ENCODE measurements around the gene DNAJC7. TPM values are rescaled to one million over a fixed set of nuclear protein-coding genes. Genes with fewer than 3 reads are reported as not detected.

Gene DNAJC7
- total RNA-seq, 3 donors from 2014 or later (not counting 1 experiment from before 2014, with no cell fraction given): 123 to 159 (median 149) TPM

- no peaks in the 10 kb centered on the region for H3K36me3 Mint-ChIP-seq
- Histone ChIP-seq H3K4me3 (ENCODE audit: low read length) (no peak overlapping the region), H3K9me3 (ENCODE audit: control insufficient read depth, insufficient read depth, low read length) (no peaks in the 10 kb centered on the region), H3K27ac (ENCODE audit: low read length) (no peak overlapping the region), H3K36me3 (ENCODE audit: control insufficient read depth, insufficient read depth, low read length) (peaks cover 10% of the 10 kb centered on the region), H3K27me3 (ENCODE audit: control insufficient read depth, insufficient read depth, low read length) (no peaks in the 10 kb centered on the region), H3K4me1 (ENCODE audit: control insufficient read depth, insufficient read depth, low read length) (peaks cover 26% of the 10 kb centered on the region)
- no peak for DNase-seq
- 83% methylated on average over 19 of the region's 19 CpGs for WGBS (ENCODE audit: insufficient coverage)
- H3K4me1 Mint-ChIP-seq: peaks cover 6 to 16% of the 10 kb centered on the region in 2 donors
- H3K4me3 Mint-ChIP-seq: no peak overlapping the region
- ATAC-seq: no peak
- H3K9me3 Mint-ChIP-seq: no peaks in the 10 kb centered on the region
- no peak for TF ChIP-seq CTCF (IDR thresholded peaks at IDR 0.05)
- H3K27me3 Mint-ChIP-seq (ENCODE audit: low read depth in 2 of 2): no peaks in the 10 kb centered on the region
- no peak overlapping the region for H3K27ac Mint-ChIP-seq
- intact Hi-C loops (cut with micrococcal nuclease): no loop called here
These were observed 10.9 kb upstream of the DNAJC7 start for GRCh38 chr17:42027961-42028790.

GRCh38 chr17:42027590-42027889 is 10.3 kb upstream of the DNAJC7 start:
- H3K4me3 Mint-ChIP-seq: no peak overlapping the region
- Histone ChIP-seq H3K4me3 (ENCODE audit: low read length) (no peak overlapping the region), H3K36me3 (ENCODE audit: control insufficient read depth, insufficient read depth, low read length) (peaks cover 13% of the 10 kb centered on the region), H3K4me1 (ENCODE audit: control insufficient read depth, insufficient read depth, low read length) (peaks cover 26% of the 10 kb centered on the region), H3K27me3 (ENCODE audit: control insufficient read depth, insufficient read depth, low read length) (no peaks in the 10 kb centered on the region), H3K9me3 (ENCODE audit: control insufficient read depth, insufficient read depth, low read length) (no peaks in the 10 kb centered on the region), H3K27ac (ENCODE audit: low read length) (no peak overlapping the region)
- intact Hi-C loops (cut with micrococcal nuclease): no loop called here
- H3K27ac Mint-ChIP-seq: no peak overlapping the region
- DNase-seq (no peak), ATAC-seq (no peak)
- H3K36me3 Mint-ChIP-seq: no peaks in the 10 kb centered on the region
- no peak for TF ChIP-seq CTCF (IDR thresholded peaks at IDR 0.05)
- peaks cover 6 to 16% of the 10 kb centered on the region in 2 donors for H3K4me1 Mint-ChIP-seq
- H3K9me3 Mint-ChIP-seq: no peaks in the 10 kb centered on the region
- WGBS (ENCODE audit: insufficient coverage): 92% methylated on average over 5 of the region's 5 CpGs
- no peaks in the 10 kb centered on the region for H3K27me3 Mint-ChIP-seq (ENCODE audit: low read depth in 2 of 2)

GRCh38 chr17:42026857-42027589 is 9.8 kb upstream of the DNAJC7 start:
- WGBS (ENCODE audit: insufficient coverage): 54% methylated on average over 15 of the region's 17 CpGs
- DNase-seq (no peak), ATAC-seq (no peak)
- no peak for TF ChIP-seq CTCF (IDR thresholded peaks at IDR 0.05)
- H3K9me3 Mint-ChIP-seq: no peaks in the 10 kb centered on the region
- Histone ChIP-seq H3K27ac (ENCODE audit: low read length) (no peak overlapping the region), H3K4me3 (ENCODE audit: low read length) (no peak overlapping the region), H3K4me1 (ENCODE audit: control insufficient read depth, insufficient read depth, low read length) (peaks cover 26% of the 10 kb centered on the region), H3K9me3 (ENCODE audit: control insufficient read depth, insufficient read depth, low read length) (no peaks in the 10 kb centered on the region), H3K27me3 (ENCODE audit: control insufficient read depth, insufficient read depth, low read length) (no peaks in the 10 kb centered on the region), H3K36me3 (ENCODE audit: control insufficient read depth, insufficient read depth, low read length) (peaks cover 18% of the 10 kb centered on the region)
- no peak overlapping the region for H3K4me3 Mint-ChIP-seq
- H3K27me3 Mint-ChIP-seq (ENCODE audit: low read depth in 2 of 2): no peaks in the 10 kb centered on the region
- H3K4me1 Mint-ChIP-seq: peaks cover 10 to 21% of the 10 kb centered on the region in 2 donors
- H3K36me3 Mint-ChIP-seq: no peaks in the 10 kb centered on the region
- no peak overlapping the region for H3K27ac Mint-ChIP-seq
- intact Hi-C loops (cut with micrococcal nuclease): no loop called here

All from natural killer cell (primary cell).